KG1 (cell line): ENCODE data around the gene RRP1.
"Not testable (repeated sequence)": the region's sequence is repeated elsewhere in the genome, so short reads cannot be mapped to it uniquely, and the experiment has no call there.

Source experiments
- DNase-seq: peaks from one replicate; lab custom pipeline; 2025; lab: John Stamatoyannopoulos, UW

Gene RRP1

GRCh38 chr21:43840259-43840658 lies 50.9 kb downstream of the RRP1 start:
- DNase-seq, result no peak

GRCh38 chr21:43842742-43843141 lies 53.4 kb downstream of the RRP1 start:
- DNase-seq, result no peak

DNA sequence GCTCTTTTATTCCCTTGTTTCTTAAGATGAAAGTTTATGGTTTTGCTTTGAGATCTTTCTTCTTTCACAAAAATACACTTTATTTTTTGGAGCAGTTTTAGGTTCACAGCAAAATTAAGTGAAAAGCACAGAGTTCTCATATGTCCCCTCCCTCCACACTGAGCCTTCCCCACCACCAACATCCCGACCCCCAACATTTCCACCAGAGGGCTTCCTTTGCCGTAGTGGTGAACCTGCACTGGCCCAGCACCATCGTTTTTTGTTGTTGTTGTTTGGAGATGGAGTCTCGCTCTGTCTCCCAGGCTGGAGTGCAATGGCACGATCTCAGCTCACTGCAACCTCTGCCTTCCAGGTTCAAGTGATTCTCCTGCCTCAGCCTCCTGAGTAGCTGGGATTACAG lies 55.5 kb downstream of the RRP1 start:
- DNase-seq, result not testable (repeated sequence)

GRCh38 chr21:43845386-43845785 lies 56.0 kb downstream of the RRP1 start:
- no peak for DNase-seq

DNA sequence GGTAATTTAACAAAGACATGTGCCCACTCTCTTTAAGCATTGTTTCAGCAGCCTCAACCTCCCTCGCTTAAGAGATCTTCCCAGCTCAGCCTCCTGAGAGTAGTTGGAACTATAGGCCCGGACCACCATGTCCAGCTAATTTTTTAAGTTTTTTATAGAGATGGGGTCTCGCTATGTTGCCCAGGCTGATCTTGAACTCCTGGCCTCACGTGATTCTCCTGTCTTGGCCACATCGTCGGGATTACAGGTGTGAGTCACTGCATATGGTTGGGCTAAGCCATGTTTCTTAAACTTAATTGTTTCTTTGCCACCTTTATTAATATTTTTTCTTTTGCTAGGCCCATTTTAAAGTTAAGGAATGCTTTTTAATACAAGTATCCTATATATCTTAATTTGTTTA lies 57.1 kb downstream of the RRP1 start:
- DNase-seq, result no peak

- no peak for DNase-seq
Observed at GRCh38 chr21:43847301-43847700, 57.9 kb downstream of the RRP1 start.

GRCh38 chr21:43848771-43849170 lies 59.4 kb downstream of the RRP1 start:
- no peak for DNase-seq

DNA sequence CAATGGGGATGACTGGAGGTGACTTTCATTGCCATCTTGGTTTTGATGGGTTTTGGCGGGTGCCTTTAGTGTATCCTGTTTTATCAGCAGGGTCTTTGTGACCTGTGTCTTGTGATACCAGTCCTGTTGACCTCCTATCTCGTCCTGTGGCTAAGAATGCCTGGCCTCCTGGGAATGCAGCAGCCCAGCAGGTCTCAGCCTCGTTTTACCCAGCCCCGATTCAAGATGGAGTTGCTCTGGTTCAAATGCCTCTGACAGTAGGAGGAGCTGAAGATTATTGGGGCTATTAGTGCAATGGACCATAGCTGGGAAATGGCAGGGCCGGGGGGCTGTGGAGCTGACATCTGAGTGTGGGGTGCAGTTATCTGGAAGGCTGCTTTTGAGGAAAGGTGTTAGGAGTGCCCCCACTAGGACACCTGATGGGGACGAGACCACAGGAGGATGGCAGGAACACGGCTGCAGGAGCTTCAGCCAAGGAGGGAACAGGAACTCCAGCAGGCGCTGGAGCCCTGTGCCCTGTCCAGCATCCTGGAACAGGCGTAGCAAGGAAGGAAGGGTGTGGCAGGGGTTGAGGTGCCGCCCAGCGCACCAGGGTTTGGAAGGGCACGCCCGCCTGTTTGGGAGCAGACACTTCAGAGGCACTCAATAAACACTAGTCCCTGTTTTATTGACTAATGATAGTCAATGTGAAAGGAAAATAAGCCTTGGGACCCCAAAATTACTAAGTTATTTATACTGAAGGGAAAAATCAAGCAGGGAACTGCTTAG lies 60.3 kb downstream of the RRP1 start:
- no peak for DNase-seq

DNA sequence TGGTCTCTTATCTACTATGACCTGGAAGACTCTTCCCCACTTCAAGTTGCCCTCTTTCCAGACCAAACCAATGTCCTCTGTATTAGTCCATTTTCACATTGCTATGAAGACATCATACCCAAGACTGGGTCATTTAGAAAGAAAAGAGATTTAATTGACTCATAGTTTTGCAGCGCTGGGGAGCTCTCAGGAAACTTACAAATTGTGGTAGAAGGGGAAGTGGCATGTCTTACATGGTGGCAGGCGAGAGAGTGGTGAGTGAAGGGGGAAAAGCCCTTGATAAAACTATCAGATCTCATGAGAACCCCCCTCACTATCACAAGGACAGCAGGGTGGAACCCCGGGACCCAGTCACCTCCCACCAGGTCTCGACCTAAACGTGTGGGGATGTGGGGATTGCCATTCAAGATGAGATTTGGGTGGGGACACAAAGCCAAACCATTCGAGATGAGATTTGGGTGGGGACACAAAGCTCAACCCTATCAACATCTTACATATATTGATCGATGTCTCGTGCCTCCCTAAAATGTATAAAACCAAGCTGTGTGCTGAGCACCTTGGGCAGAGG lies 61.4 kb downstream of the RRP1 start:
- DNase-seq, result no peak

DNA sequence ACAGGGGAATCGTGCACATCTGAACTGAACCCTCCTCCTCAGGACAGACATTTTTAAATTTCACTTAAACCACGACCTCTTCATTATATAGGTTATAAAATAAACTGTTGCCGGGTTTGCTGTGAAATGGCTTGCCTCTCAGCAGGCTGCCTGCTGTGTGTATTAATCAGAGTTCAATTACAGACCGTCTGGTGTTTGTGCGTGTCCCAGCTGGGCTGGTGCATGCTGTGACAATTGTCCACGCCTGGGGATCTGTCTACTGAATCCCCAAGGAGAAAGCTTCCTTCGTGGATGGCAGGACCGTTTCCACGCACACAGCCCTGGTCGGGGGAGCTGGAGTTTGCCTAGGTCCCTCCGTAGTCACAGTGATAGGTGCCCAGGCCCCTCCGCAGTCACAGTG lies 62.2 kb downstream of the RRP1 start:
- DNase-seq, result no peak

DNA sequence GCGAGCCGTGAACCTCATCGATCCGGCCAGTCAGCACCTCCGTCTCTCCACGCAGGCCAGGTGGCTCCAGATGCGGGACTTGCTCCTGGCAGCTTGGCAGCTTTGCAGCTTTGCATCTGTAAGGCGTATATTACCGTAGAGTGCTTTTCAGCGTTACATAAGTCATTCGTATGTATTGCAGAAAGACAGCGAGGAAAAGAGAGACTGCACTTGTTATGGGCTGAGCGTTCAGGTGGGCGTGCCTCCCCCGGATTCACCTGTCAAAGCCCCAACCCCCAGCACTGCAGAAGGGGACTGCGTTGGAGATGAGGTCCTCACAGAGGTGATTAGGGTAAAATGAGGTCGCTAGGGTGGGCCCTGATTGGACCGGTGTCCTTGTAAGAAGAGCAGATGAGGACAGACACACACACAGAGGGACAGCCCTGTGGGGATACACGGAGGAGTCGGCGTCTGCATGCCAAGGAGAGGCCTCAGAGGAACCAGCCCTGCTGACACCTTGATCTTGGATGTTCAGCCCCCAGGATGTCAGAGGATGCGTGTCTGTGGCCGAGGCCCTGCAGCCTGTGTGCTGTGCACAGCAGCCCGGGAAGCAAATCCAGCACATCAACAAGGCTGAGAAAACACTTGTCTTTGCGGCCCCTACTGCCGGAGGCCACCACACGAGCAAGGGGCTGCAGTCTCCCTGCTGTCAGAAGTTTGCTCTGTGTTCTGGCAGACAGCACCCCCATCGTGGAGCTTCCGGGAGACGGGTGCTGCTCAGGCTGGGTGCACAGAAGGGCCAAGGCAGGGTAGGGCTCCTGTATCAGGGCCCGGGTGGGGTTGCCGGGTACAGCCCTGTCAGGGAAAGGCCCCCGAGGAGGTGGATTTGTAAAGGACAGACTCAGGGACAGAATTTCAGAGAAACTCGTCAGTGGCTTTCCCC lies 64.7 kb downstream of the RRP1 start:
- no peak for DNase-seq
